ENCODE data around the gene INMT.

INMT gene

GRCh38 chr7:30760514-30761213 lies 8.7 kb downstream of the INMT start:
- H3K4me3 ChIP-seq (ENCODE audit: low read depth, low read length) = no peak overlapping the region
- TF ChIP-seq, protein P1, sequence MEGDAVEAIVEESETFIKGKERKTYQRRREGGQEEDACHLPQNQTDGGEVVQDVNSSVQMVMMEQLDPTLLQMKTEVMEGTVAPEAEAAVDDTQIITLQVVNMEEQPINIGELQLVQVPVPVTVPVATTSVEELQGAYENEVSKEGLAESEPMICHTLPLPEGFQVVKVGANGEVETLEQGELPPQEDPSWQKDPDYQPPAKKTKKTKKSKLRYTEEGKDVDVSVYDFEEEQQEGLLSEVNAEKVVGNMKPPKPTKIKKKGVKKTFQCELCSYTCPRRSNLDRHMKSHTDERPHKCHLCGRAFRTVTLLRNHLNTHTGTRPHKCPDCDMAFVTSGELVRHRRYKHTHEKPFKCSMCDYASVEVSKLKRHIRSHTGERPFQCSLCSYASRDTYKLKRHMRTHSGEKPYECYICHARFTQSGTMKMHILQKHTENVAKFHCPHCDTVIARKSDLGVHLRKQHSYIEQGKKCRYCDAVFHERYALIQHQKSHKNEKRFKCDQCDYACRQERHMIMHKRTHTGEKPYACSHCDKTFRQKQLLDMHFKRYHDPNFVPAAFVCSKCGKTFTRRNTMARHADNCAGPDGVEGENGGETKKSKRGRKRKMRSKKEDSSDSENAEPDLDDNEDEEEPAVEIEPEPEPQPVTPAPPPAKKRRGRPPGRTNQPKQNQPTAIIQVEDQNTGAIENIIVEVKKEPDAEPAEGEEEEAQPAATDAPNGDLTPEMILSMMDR (conservative IDR thresholded peaks at IDR 0.05; ENCODE audit: low read depth, low read length) = no peak
- no peak for DNase-seq (ENCODE audit: low read depth)

GRCh38 chr7:30761214-30762156 lies 9.6 kb downstream of the INMT start:
- TF ChIP-seq, protein P1 (conservative IDR thresholded peaks at IDR 0.05; ENCODE audit: low read depth, low read length) = no peak
- H3K4me3 ChIP-seq (ENCODE audit: low read depth, low read length) = no peak overlapping the region
- peak; percentile 83 for DNase-seq (ENCODE audit: low read depth)

DNA sequence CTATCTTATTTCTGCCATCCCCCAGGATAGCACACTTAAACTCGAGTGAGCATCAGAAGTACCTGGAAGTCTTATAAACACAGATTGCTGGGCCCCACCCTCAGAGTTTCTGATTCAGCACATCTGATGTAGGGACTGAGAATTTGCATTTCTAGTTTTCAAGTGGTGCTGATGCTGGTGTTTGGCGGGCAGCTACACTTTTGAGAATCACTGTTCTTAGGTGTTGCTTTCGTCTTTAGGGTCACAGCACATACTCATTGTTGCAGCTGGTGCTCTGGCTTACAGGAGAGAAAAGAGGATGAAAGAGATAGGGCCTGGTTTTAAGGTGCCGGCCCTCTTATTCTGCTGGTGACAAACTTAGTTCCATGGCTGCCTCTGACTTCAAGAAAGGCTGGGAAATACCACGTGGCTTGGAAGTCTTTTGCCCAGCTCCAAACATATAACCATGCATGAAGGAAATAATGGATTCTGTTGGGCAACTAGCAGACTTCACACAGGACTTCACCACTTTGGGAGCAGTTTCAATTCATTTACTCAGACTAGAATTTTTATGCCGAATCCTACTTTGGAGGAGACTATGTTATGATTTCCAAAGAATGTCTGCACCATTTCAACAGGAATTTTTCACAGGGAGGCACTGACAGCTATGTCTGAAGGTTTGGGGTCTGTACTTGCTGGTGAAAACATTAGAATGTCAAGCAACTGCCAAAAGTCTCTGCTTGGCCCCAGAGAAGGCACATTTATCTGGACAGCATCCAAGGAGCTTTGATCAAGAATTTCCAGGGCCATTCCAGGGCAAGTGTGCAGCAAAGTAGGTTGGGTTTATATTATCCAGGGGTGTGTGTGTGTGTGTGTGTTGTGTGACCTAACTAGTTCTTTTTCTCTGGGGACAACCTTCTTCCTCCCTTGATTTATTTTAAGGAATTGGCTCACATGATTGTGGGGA lies 12.4 kb downstream of the INMT start:
- peak; percentile 95 for DNase-seq (ENCODE audit: low read depth)
- no peak overlapping the region for H3K4me3 ChIP-seq (ENCODE audit: low read depth, low read length)
- TF ChIP-seq, protein P1 (conservative IDR thresholded peaks at IDR 0.05; ENCODE audit: low read depth, low read length) = no peak

- H3K4me3 ChIP-seq (ENCODE audit: low read depth, low read length) = no peak overlapping the region
- TF ChIP-seq, protein P1 (conservative IDR thresholded peaks at IDR 0.05; ENCODE audit: low read depth, low read length) = no peak
- no peak for DNase-seq (ENCODE audit: low read depth)
These were observed 13.5 kb downstream of the INMT start for GRCh38 chr7:30765408-30765807.

GRCh38 chr7:30770845-30771173 lies 18.9 kb downstream of the INMT start:
- TF ChIP-seq, protein P1 (conservative IDR thresholded peaks at IDR 0.05; ENCODE audit: low read depth, low read length) = no peak
- peak overlapping the region; percentile 71 for H3K4me3 ChIP-seq (ENCODE audit: low read depth, low read length)
- no peak for DNase-seq (ENCODE audit: low read depth)

DNA sequence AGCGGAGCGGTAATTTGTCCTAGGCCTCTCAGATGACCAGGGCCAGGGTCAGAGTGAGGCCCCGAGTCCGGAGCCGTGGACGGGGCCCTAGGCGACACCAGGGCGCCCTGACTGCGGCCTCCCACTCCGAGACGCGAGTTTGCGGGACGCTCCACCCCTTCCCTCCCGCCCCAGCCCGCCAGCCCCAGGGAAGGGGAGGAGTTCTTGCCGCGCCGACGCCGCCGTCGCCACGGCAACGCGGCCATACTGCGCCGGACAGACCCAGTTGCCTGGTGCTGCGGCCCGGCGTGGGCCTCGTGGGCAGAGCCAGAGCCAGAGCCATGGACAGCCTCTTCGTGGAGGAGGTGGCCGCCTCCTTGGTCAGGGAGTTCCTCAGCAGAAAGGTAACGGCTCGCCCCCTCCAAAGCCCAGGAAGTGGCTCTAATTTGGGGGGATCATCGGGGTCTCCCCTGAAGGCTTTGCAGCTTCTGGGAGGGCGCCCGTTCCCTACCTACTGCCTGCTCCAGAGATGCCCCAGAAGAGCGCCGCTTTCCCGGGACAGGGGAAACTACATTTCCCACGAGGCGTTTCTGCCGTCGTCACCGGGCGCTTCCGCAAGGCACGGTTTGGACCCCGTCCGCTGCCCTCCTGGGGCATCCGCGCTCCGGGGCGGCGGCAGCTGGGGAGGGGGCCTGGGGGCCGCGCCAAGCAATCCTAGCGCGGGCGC lies 19.4 kb downstream of the INMT start, which contains the start of gene MINDY4:
Gene MINDY4 (plus strand): TSS at position 244 of the 706 bp plus-strand sequence. CDS start 77 bp downstream, at position 321.
- H3K4me3 ChIP-seq (ENCODE audit: low read depth, low read length) = peak within 1 kb of the TSS; percentile 71
- DNase-seq (ENCODE audit: low read depth) = peak; percentile 86
- TF ChIP-seq, protein P1 (conservative IDR thresholded peaks at IDR 0.05; ENCODE audit: low read depth, low read length) = peak; percentile 26

Measured in choroid plexus epithelial cell (primary cell).